IMR-90 (cell line): Measurements from ENCODE around the gene SEPTIN2. TPM values are rescaled to one million over a fixed set of nuclear protein-coding genes. Genes with fewer than 3 reads are reported as not detected.
"Not testable (repeated sequence)": the region's sequence is repeated elsewhere in the genome, so short reads cannot be mapped to it uniquely, and the experiment has no call there.

Source experiments
- ATAC-seq: fragments of 200-7000 bp; cut with Tn5 transposase; 2 replicates; pipeline ENCODE4 v1.9.1; 2020; ENCODE audit warnings: low read depth, mild to moderate bottlenecking, moderate library complexity
- BruUV-seq: library from RNA; stranded (reverse); fragments of 400-500 nt; replicated peaks from 2 replicates; lab custom pipeline; 2021; lab: Mats Ljungman, UMichigan
- CTCF ChIA-PET: fragments of 300-600 bp; formaldehyde crosslinking; extraction: SDS; loops from one replicate; lab custom pipeline; 2021; ENCODE audit warnings: antibody characterized with exemption; lab: Yijun Ruan, JAX
- POLR2A ChIA-PET: fragments of 300-600 bp; sonication (Branson Sonifier 250); formaldehyde crosslinking; loops from one replicate; lab custom pipeline; 2022; ENCODE audit warnings: antibody characterized with exemption; ENCODE audit not compliant: unreplicated experiment; lab: Charles Lee
- DNase-seq: peaks from one replicate; pipeline ENCODE4 v3.0.0; 2013
- H2AFZ ChIP-seq: replicated peaks from 2 replicates; pipeline ENCODE3; 2013; ENCODE audit warnings: low read length, mild to moderate bottlenecking; ENCODE audit not compliant: poor library complexity
- H2AK5ac ChIP-seq: 2 replicates; pipeline ENCODE4 v1.6.1; 2013; ENCODE audit warnings: low read depth, low read length, inconsistent platforms
- H2AK9ac ChIP-seq: replicated peaks from 2 replicates; pipeline ENCODE3; 2013; ENCODE audit warnings: mild to moderate bottlenecking, low read depth, low read length, moderate library complexity; ENCODE audit not compliant: poor library complexity
- H2BK120ac ChIP-seq: 2 replicates; pipeline ENCODE4 v1.6.1; 2013; ENCODE audit warnings: low read depth, low read length, inconsistent platforms
- H2BK15ac ChIP-seq: 3 replicates; pipeline ENCODE4 v1.6.1; 2013; ENCODE audit warnings: low read depth, low read length, inconsistent platforms
- H2BK20ac ChIP-seq: 2 replicates; pipeline ENCODE4 v1.6.1; 2013; ENCODE audit warnings: low read depth, mild to moderate bottlenecking, inconsistent platforms, low read length, moderate library complexity
- H2BK5ac ChIP-seq: 2 replicates; pipeline ENCODE4 v1.6.1; 2013; ENCODE audit warnings: mild to moderate bottlenecking, low read depth, low read length, inconsistent platforms; ENCODE audit not compliant: poor library complexity, severe bottlenecking
- H3K14ac ChIP-seq: replicated peaks from 2 replicates; pipeline ENCODE4 v1.6.1; 2013; ENCODE audit warnings: low read depth, low read length, inconsistent platforms
- H3K18ac ChIP-seq: 2 replicates; pipeline ENCODE4 v1.6.1; 2013; ENCODE audit warnings: low read depth, low read length, control low read depth
- H3K23ac ChIP-seq: 2 replicates; pipeline ENCODE4 v1.6.1; 2013; ENCODE audit warnings: low read depth, low read length, inconsistent platforms
- H3K27ac ChIP-seq: 2 replicates; pipeline ENCODE4 v1.5.1; 2013; ENCODE audit warnings: mild to moderate bottlenecking, control low read depth, low read length; ENCODE audit not compliant: insufficient read depth
- H3K27me3 ChIP-seq: 2 replicates; pipeline ENCODE4 v1.6.1; 2013; ENCODE audit warnings: low read length; ENCODE audit not compliant: control insufficient read depth, insufficient read depth
- H3K36me3 ChIP-seq: 2 replicates; pipeline ENCODE4 v1.6.1; 2013; ENCODE audit warnings: low read length, mixed read lengths; ENCODE audit not compliant: control insufficient read depth, insufficient read depth
- H3K4ac ChIP-seq: 2 replicates; pipeline ENCODE4 v1.6.1; 2013; ENCODE audit warnings: low read depth, low read length, inconsistent platforms
- H3K4me1 ChIP-seq: 2 replicates; pipeline ENCODE4 v1.6.1; 2013; ENCODE audit warnings: low read length, mixed read lengths; ENCODE audit not compliant: control insufficient read depth, insufficient read depth
- H3K4me2 ChIP-seq: 2 replicates; pipeline ENCODE4 v1.6.1; 2013; ENCODE audit warnings: low read depth, mild to moderate bottlenecking, control low read depth, low read length, moderate library complexity
- H3K4me3 ChIP-seq: 2 replicates; pipeline ENCODE4 v1.5.1; 2013; ENCODE audit warnings: low read depth, mild to moderate bottlenecking, control low read depth, low read length, moderate library complexity; ENCODE audit not compliant: insufficient read depth
- H3K56ac ChIP-seq: 2 replicates; pipeline ENCODE4 v1.6.1; 2013; ENCODE audit warnings: low read length, inconsistent platforms; ENCODE audit not compliant: insufficient read depth; ENCODE audit errors: extremely low read depth
- H3K79me1 ChIP-seq, 2 experiments: 2 replicates each; pipeline ENCODE4 v1.6.1; 2013; ENCODE audit warnings: low read length in 2 of 2, inconsistent platforms in 1 of 2, low read depth in 1 of 2
- H3K9ac ChIP-seq: 2 replicates; pipeline ENCODE4 v1.6.1; 2013; ENCODE audit warnings: low read depth, low read length, control low read depth
- H3K9me1 ChIP-seq: 2 replicates; pipeline ENCODE4 v1.6.1; 2013; ENCODE audit warnings: low read length, inconsistent platforms; ENCODE audit not compliant: insufficient read depth
- H3K9me3 ChIP-seq: 2 replicates; pipeline ENCODE4 v1.6.1; 2013; ENCODE audit warnings: low read length; ENCODE audit not compliant: control insufficient read depth, insufficient read depth
- H4K20me1 ChIP-seq: 2 replicates; pipeline ENCODE4 v1.6.1; 2013; ENCODE audit warnings: low read length, inconsistent platforms; ENCODE audit not compliant: insufficient read depth
- H4K5ac ChIP-seq: 2 replicates; pipeline ENCODE4 v1.6.1; 2013; ENCODE audit warnings: mild to moderate bottlenecking, low read depth, low read length, control low read depth
- H4K8ac ChIP-seq, 2 experiments: 2 replicates each; pipeline ENCODE4 v1.6.1; 2013; ENCODE audit warnings: low read depth in 2 of 2, low read length in 2 of 2, control low read depth in 1 of 2, inconsistent platforms in 1 of 2
- H4K91ac ChIP-seq: 2 replicates; pipeline ENCODE4 v1.6.1; 2013; ENCODE audit warnings: low read depth, low read length, inconsistent platforms; ENCODE audit not compliant: insufficient read depth
- WGBS, 2 experiments: methylation state at CpG; one replicate each; pipeline versions ENCODE4 v1.1.5 to v1.1.7; 2013; ENCODE audit warnings: missing lambda C conversion rate in 2 of 2; ENCODE audit not compliant: insufficient read length in 1 of 2; ENCODE audit errors: extremely low coverage in 2 of 2; 5-methylcytosine and 5-hydroxymethylcytosine counted together
- dilution Hi-C: fragments of 300-500 bp; cut with HindIII; formaldehyde crosslinking; loops from one replicate; pipeline ENCODE4 v1.14.3; 2018; ENCODE audit warnings: low sequenced_read_pairs; ENCODE audit not compliant: unreplicated experiment
- in situ Hi-C: fragments of 300-500 bp; cut with MboI; formaldehyde crosslinking; loops from 3 replicates; pipeline ENCODE4 v1.14.3; 2019; ENCODE audit warnings: low sequenced_read_pairs, inconsistent platforms, mixed read lengths
- intact Hi-C: fragments of 100-400 bp; cut with micrococcal nuclease; formaldehyde crosslinking; loops from 2 replicates; pipeline ENCODE4 v1.10.0; 2022
- polyA plus RNA-seq, 3 experiments: library from polyadenylated mRNA; depleted of rRNA; stranded (reverse); fragments of >200 nt; gene quantifications; 2 replicates each; pipeline ENCODE4 v1.2.3, GENCODE V29; 2012; ENCODE audit warnings: low replicate concordance in 1 of 3
- total RNA-seq: library from RNA; depleted of rRNA; stranded (reverse); fragments of >200 nt; gene quantifications from 2 replicates; pipeline ENCODE4 v1.2.3, GENCODE V29; 2012

Gene SEPTIN2
- total and polyA plus RNA-seq, 2 of the 4 experiments (the other 2 are of a cell fraction), result 420 to 504 TPM

DNA sequence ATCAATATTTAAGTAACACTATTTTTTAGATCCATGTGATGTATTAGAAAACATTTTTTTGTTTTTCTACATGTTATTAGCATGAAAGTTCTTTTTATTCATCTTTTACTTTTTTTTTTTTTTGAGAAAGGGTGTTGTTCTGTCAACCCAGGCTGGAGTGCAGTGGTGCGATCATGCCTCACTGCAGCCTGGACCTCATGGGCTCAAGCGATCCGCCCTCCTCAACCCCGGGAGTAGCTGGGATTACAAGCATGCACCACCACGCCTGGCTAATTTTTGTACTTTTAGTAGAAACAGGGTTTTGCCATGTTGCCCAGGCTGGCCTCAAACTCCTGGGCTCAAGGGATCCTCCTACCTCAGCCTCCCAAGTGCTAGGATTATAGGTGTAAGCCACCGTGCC, 58.2 kb downstream of the SEPTIN2 start:
- in situ Hi-C loops, H2BK20ac ChIP-seq, H3K9ac ChIP-seq, H3K23ac ChIP-seq, H2BK15ac ChIP-seq, H3K18ac ChIP-seq, H3K27ac ChIP-seq, H2AFZ ChIP-seq, POLR2A ChIA-PET, H3K9me3 ChIP-seq, H3K4ac ChIP-seq, H2AK5ac ChIP-seq, H4K5ac ChIP-seq, CTCF ChIA-PET, H3K4me3 ChIP-seq, H2BK5ac ChIP-seq, H3K56ac ChIP-seq, dilution Hi-C loops, DNase-seq, BruUV-seq, H2BK120ac ChIP-seq, H3K4me1 ChIP-seq, intact Hi-C loops, H3K4me2 ChIP-seq, H2AK9ac ChIP-seq, ATAC-seq, H3K27me3 ChIP-seq, H4K91ac ChIP-seq, H3K14ac ChIP-seq, H4K8ac ChIP-seq: not testable (repeated sequence)
- Histone ChIP-seq H3K36me3 (peaks cover 11% of the 10 kb centered on the region), H4K20me1 (peaks cover 24% of the 10 kb centered on the region), H3K79me1 (peaks cover 37 to 63% of the 10 kb centered on the region in 2 experiments), H3K9me1 (peaks cover 19% of the 10 kb centered on the region; the same call in 1 of the 2 replicates)
- no CpG with 5 or more reads among the region's 6 CpGs for WGBS, 2 experiments
